Measurements from ENCODE around the gene PKP1. TPM values are rescaled to one million over a fixed set of nuclear protein-coding genes. Genes with fewer than 3 reads are reported as not detected.

The PKP1 gene
- total and polyA plus RNA-seq, 2 experiments from 2014 or later: 0.19 to 0.83 TPM

DNA sequence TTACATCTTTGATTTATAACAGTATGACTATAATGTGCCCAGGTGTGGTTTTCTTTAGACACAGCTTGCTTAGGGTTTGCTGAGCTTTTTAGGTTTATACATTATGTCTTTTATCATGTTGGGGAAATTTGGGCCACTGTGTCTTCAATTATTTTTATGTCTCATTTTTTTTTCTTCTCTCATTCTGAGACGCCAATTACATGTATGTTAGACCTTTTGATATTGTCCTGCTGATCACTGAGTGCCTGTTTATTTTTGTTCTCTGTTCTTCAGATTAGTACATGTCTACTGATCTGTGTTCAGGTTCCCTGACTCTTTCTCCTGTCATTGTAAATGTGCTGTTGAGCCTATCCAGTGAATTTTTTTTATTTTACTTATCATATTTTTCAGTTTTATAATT is 58.1 kb downstream of the PKP1 start (continued):
- TF ChIP-seq ZNF462 (CRISPR knock-in tag; IDR thresholded peaks at IDR 0.05) (no peak), CREB1 (CRISPR knock-in tag; IDR thresholded peaks at IDR 0.05; ENCODE audit: low read depth) (no peak), EZH2 (IDR thresholded peaks at IDR 0.05; ENCODE audit: low read depth, unreplicated experiment) (no peak), POLR2AphosphoS5 (IDR thresholded peaks at IDR 0.05; ENCODE audit: low read depth) (no peak), EZH2phosphoT487 (IDR thresholded peaks at IDR 0.05; ENCODE audit: unreplicated experiment) (no peak), ZNF114 (CRISPR knock-in tag; IDR thresholded peaks at IDR 0.05) (no peak)
- TF ChIP-seq, protein P1, sequence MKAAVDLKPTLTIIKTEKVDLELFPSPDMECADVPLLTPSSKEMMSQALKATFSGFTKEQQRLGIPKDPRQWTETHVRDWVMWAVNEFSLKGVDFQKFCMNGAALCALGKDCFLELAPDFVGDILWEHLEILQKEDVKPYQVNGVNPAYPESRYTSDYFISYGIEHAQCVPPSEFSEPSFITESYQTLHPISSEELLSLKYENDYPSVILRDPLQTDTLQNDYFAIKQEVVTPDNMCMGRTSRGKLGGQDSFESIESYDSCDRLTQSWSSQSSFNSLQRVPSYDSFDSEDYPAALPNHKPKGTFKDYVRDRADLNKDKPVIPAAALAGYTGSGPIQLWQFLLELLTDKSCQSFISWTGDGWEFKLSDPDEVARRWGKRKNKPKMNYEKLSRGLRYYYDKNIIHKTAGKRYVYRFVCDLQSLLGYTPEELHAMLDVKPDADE (IDR thresholded peaks at IDR 0.05): no peak
- TF ChIP-seq, protein P2, sequence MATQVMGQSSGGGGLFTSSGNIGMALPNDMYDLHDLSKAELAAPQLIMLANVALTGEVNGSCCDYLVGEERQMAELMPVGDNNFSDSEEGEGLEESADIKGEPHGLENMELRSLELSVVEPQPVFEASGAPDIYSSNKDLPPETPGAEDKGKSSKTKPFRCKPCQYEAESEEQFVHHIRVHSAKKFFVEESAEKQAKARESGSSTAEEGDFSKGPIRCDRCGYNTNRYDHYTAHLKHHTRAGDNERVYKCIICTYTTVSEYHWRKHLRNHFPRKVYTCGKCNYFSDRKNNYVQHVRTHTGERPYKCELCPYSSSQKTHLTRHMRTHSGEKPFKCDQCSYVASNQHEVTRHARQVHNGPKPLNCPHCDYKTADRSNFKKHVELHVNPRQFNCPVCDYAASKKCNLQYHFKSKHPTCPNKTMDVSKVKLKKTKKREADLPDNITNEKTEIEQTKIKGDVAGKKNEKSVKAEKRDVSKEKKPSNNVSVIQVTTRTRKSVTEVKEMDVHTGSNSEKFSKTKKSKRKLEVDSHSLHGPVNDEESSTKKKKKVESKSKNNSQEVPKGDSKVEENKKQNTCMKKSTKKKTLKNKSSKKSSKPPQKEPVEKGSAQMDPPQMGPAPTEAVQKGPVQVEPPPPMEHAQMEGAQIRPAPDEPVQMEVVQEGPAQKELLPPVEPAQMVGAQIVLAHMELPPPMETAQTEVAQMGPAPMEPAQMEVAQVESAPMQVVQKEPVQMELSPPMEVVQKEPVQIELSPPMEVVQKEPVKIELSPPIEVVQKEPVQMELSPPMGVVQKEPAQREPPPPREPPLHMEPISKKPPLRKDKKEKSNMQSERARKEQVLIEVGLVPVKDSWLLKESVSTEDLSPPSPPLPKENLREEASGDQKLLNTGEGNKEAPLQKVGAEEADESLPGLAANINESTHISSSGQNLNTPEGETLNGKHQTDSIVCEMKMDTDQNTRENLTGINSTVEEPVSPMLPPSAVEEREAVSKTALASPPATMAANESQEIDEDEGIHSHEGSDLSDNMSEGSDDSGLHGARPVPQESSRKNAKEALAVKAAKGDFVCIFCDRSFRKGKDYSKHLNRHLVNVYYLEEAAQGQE (IDR thresholded peaks at IDR 0.05; ENCODE audit: unreplicated experiment): no peak
